HG03565 (cell line): Measurements from ENCODE around the gene MXD3.
"Not testable (repeated sequence)": the region's sequence is repeated elsewhere in the genome, so short reads cannot be mapped to it uniquely, and the experiment has no call there.

Experiments used
- ATAC-seq: cut with Tn5 transposase; IDR thresholded peaks from one replicate; pipeline ENCODE4 v1.9.1; 2021; ENCODE audit warnings: mild to moderate bottlenecking, moderate library complexity; ENCODE audit not compliant: unreplicated experiment

MXD3 gene

GRCh38 chr5:177325868-177326381 lies 14.2 kb upstream of the MXD3 start:
- ATAC-seq = no peak

DNA sequence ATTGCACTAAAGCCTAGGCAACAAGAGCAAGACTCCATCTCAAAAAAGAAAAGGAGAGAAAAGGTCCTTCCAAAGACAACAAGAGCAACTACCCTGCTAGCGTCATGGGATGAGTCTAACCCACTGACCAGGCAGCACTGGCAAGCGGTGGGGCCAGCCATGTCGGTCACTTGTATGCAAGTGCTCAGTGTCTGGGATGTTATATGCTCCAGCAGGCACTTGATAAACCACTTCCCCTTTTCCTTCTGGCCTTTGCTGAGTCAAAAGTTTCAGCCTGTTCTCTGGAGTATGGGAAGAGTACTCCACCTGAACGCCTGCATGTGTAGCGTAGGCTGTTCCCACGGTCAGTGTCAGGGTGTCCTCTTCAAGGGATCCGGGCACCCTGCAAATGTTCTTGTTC lies 9.2 kb upstream of the MXD3 start:
- ATAC-seq = no peak

- ATAC-seq = no peak
Measured at GRCh38 chr5:177319913-177320588, 8.4 kb upstream of the MXD3 start.

DNA sequence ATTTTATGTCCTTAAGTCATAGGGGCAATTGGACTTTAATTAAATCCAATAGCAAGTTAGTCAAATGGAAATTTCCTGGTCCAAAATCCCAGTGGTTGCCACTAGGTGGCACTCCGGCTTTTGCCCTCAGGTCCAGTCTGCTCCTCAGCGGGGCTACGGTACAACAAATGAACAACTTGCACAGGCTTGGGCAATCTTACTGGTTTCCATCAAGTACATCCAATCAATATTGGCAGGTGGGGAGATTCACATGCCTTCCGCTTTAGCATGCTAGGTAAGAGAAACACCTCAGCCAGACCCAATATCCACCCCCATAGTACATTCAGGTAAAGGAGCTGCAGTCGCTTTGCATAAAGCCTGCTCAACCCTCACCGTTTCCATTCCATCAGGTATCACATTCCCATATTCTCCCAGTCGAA lies 6.3 kb upstream of the MXD3 start:
- no peak for ATAC-seq

GRCh38 chr5:177316005-177316404 lies 4.3 kb upstream of the MXD3 start:
- no peak for ATAC-seq

DNA sequence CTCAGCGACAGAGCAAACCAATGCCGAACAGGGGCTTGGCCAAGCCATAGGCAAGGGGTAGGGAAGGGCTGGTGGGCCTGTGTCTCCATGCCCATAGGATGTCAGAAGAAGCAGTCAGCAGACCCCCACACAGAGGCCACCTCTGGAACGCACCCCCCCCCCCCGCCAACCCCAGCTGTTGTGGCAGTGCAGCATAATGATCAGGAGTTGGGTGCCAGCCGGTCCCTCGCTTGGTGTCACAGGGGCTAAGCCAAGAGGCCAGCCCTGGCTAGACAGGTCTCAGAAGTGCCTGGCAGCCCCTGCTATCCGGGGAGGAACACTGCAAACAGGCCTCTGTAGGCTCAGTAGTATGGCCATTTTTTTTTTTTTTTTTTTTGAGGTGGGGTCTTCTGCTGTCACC lies 3.7 kb upstream of the MXD3 start:
- no peak for ATAC-seq

GRCh38 chr5:177314376-177315342 lies 3.0 kb upstream of the MXD3 start:
- ATAC-seq = no peak

DNA sequence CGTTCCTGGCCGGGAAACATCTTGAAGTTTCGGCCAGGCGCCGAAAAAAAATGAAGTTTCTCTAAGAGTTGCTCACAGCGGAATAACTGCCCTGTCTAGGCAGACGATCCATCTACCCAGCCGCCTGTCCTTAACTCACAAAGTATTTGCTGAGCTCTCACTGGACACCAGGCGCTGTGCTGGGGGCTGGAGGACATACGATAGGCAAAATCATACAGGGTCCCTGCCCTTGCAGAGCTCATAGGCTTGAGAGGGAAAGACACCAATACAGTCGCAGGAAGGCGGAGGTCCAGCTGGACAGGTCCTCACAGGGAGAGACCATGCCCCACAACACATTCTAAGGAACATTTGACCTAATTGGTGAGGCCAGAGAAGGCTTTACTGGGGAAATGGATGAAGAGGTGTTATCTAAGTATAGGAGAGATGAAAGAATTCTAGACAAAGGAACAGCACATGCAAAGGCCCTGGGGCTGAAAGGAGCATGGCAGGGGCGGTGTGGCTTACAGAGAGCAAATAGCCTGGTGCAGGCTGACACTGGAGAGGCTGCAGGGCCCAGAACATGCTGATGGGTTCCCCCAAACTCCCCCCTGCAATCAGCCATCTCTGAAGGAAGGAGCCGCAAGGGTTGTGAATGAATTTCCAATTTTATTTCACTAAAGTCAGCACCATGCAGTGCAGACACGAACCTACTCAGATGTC lies 2.0 kb upstream of the MXD3 start:
- ATAC-seq = no peak

GRCh38 chr5:177312649-177313181 lies 1.0 kb upstream of the MXD3 start:
- ATAC-seq = peak; percentile 23

DNA sequence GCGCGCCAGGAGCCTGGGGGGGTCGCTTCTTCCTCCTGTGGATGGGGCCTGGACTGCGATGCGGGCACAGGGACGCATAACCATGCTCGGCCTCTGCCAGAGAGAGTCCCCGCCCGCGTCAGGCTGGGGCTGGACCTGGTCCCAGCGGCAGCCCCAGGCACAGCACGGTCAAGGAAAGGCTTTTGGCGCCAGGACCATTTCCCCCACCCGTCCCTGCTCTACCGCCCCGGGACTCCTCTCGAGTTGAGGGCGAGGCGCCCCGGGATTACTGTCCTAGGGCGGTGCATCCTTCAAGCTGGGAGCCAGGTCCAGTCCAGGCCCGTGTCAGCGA lies 341 bp downstream of the MXD3 start:
- no peak for ATAC-seq

DNA sequence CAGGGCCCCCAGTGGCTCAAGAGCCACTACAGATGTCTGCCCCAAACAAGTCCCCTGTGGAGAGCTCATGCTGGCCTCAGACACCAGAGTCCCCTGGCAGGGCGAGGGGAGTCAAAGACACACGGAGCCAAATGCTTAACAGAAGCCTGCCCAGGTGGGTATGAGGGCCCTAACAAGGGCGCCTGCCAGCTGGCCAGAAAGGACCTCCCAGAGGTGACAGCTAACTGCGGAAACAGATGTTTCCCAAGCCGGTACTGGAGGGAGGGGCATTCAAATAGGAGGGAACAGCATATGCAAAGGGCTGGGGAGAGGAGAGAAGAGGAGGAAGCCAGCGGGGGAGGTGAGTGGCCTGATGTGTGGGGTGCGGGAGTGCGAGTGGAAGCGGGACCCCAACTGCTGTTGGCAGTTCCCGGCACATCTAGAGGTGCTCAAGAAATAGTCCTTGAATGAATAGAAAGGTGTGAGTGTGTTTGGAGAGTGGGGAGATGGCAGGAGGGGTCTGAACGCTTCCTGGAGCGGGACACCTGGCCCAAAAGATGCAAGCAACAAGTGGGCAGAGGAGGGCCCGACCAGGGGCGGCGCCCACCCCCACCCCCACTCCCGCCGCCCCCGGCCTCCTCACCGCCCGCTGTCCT lies 824 bp downstream of the MXD3 start:
- no peak for ATAC-seq

GRCh38 chr5:177310332-177310731 lies 1.4 kb downstream of the MXD3 start:
- ATAC-seq = no peak

DNA sequence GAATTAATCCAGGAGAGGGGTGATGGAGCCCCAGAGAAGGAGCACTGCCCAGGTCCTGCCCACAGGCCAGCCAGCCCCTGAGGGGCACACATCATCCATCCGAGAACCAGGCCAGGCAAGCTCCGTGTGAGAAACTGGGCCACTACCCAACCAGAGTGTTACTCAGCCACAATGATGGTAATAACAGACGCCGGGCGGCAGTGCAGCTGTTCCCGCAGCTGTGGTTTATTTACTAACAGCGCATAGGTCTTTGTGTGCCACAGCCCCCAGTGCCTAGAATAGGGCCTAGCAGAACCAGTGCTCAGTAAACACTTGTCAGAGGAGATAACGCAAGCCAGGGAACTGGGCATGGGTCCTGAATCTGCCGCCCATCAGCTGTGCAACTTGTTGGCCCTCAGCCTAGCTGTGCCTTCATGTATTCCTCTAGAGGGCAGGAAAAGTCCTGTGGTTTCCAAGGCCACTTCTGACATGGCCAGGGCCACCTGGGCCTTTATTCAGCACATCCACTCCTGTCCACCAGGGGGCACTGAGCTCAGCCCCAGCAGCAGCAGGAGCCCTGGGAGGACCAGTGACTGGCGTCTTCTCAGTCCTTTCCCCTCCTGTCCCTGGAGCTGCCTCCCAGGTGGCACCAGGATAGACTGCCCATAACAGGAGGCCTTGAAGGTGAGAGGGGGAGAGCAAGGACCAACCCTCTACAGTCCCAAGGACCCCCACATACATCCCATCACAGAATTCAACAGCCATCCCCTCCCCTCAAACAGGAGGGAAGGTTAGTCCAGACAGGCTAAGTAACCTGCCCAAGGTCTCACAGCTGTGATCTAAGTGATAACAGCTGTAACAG lies 2.1 kb downstream of the MXD3 start:
- no peak for ATAC-seq

DNA sequence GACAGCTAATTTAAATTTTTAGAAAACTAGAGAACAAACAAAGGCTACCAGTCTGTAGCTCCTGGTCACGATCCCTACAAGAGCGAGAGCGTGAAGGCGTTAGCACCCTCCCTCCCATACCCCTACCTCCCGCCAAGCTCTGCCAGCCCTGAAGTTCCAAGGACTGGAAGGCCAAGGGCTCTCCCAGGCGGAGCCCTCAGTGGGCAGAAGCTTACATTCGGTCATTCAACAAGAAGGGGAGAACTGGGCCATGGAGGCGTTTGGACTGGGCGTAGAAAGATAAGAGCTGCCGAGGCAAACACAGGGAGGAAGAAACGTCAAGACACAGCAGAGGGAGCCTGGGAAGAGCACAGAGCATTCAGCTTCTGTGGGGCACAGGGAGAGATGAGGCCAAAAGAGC lies 3.0 kb downstream of the MXD3 start:
- ATAC-seq = no peak

DNA sequence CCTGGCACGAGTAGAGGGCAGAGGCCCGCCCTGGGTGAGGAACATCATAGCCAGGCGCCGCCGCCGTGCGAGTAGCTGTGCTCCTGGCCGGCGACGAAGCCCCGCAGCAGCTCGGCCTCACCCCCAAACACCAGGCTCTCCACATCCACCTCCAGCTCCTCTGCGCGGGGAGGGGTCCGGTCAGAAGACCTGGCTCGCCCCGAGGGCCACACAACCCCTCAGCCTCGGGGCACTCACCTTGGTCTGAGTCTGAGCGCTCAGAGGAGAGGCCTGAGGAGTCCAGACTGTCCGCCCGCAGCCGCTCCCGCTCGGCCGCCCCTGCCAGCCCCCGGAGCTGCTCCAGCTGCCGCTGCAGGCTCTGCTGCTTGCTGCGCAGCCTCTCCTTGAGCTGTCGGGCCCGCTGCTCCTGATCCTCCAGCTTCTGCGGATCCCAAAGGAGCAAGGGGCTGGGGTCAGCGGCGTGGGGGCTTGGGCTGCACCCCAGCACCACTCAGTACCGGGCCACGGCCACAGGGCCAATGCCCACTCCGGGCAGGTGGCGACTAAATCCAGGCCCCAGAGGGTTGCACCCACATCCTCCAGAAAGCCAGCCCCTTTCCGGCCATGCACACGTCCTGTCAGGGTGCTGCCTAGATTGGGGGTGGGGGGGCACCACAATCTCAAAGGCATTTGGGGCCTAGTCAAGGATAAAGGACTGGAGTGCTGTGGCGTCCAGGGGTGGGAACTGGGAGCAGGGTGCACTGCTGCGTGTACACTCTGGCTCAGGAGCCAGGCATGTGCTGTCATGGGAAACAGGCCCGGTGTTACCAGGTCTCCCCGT lies 3.9 kb downstream of the MXD3 start:
- ATAC-seq = no peak

DNA sequence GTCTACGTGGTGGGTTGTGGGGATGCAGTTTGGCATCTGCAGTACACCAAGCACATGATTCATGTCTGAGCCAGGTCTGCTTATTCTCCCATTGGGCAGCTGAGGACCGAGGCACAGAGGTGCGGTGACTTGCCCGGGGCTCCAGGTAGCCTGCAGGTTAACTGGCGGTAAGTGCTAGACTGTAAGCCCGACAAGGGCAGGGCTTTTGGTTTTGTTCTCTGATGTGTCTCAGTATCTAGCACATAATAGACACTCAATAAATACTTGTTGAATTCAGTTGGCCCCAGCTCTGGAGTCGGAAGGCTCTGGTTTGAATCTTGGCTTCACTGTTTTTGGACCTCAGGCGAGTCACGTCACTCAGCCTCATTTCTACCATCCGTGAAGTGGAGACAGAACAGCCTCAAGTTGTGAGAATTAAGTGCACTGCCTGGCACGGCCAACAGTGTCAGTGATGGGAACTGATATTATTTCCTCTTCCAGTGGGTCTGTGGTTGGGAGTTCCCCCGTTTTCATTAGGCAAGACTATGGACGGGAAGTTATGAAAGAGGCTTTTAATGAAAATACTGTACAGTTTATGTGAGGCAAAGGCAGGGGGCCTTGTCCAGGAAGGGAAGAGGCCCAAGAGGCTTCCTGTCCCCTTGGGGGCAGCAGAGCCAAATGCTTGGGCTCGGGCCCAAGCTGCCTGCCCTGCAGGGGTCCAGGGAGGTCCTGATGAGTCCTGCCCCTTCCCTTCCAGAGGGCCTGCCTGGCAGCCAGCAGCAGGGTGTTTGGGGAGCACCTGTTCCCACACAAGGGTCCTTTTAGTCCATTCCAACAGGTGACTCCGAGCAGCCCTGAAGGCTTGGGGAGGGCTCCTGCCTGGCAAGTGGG lies 4.8 kb downstream of the MXD3 start:
- no peak for ATAC-seq

DNA sequence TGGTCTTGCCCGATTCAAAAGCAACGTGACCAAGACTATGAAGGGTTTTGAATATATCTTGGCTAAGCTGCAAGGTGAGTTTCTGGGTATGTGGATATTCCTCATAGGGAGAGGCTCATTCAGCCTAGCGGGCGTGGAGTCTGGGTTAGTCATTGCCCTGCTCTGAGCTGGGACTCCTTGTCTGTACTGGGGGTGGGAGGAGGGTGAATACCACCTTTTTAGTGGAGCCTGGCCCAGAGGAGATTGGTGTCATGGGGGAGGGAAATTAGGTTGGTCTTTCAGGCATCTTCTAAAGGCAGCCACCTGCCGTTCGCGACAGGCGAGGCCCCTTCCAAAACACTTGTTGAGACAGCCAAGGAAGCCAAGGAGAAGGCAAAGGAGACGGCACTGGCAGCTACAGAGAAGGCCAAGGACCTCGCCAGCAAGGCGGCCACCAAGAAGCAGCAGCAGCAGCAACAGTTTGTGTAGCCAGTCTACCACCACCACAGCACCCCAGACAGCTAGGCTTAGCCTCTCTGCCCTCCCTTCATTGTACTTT lies 5.5 kb downstream of the MXD3 start:
- ATAC-seq = not testable (repeated sequence)
